Tibial nerve (tissue), 4 donors: Measurements from ENCODE around the gene FXYD7. TPM values are rescaled to one million over a fixed set of nuclear protein-coding genes. Genes with fewer than 3 reads are reported as not detected.
"Not testable (repeated sequence)": the region's sequence is repeated elsewhere in the genome, so short reads cannot be mapped to it uniquely, and the experiment has no call there.

Experiments
- DNase-seq, 2 donors: peaks; one replicate each; pipeline ENCODE4 v3.0.0-alpha.2; 2019; ENCODE audit warnings: low spot score in 2 of 2
- H3K27ac ChIP-seq, 4 donors: fragments of 200-600 bp; sonication (generic) in 3 of 4; one replicate each; pipeline ENCODE4 v1.5.1; 2017 to 2019; ENCODE audit warnings: mild to moderate bottlenecking in 1 of 4
- H3K27me3 ChIP-seq, 2 donors: fragments of 200-600 bp; sonication (generic) in 1 of 2; one replicate each; pipeline versions ENCODE4 v1.5.1 to v1.6.0; 2017 to 2019
- H3K36me3 ChIP-seq, 3 donors: fragments of 200-600 bp; sonication (generic); one replicate each; pipeline ENCODE4 v1.5.1; 2018 to 2019
- H3K4me1 ChIP-seq, 4 donors: fragments of 200-600 bp; sonication (generic) in 3 of 4; one replicate each; pipeline ENCODE4 v1.5.1; 2017 to 2019
- H3K4me3 ChIP-seq, 4 donors: fragments of 200-600 bp; sonication (generic) in 3 of 4; one replicate each; pipeline ENCODE4 v1.5.1; 2017 to 2019; ENCODE audit warnings: mild to moderate bottlenecking in 1 of 4, moderate library complexity in 1 of 4
- H3K9me3 ChIP-seq, 4 donors: fragments of 200-600 bp; sonication (generic) in 3 of 4; one replicate each; pipeline ENCODE4 v1.5.1; 2017 to 2019
- CTCF ChIP-seq, 5 experiments: fragments of 200-600 bp in 3 of 5; fragments of 450-650 bp in 2 of 5; sonication (generic) in 3 of 5; IDR thresholded peaks; one replicate each; pipeline ENCODE4 v1.5.1; 2016 to 2019; ENCODE audit warnings: antibody characterized with exemption in 5 of 5, mild to moderate bottlenecking in 3 of 5, moderate library complexity in 2 of 5
- EP300 ChIP-seq, 2 donors: sonication (generic); formaldehyde crosslinking; IDR thresholded peaks; one replicate each; pipeline ENCODE4 v1.6.1; 2017; ENCODE audit warnings: antibody characterized with exemption in 2 of 2, mild to moderate bottlenecking in 1 of 2
- POLR2A ChIP-seq, 2 donors: fragments of 450-650 bp; IDR thresholded peaks; one replicate each; pipeline ENCODE4 v1.6.1; 2017; ENCODE audit warnings: antibody characterized with exemption in 2 of 2, mild to moderate bottlenecking in 2 of 2, moderate library complexity in 2 of 2
- WGBS, 2 donors: methylation state at CpG; one replicate each; pipeline ENCODE4 v1.1.5; 2018; 5-methylcytosine and 5-hydroxymethylcytosine counted together
- small RNA-seq: library from RNA; depleted of rRNA; stranded (forward); fragments of <200 nt; gene quantifications from one replicate; pipeline ENCODE3, GENCODE V24; 2016
- total RNA-seq, 4 donors: library from RNA; depleted of rRNA; stranded (reverse); fragments of >200 nt; gene quantifications; one replicate each; pipeline ENCODE4 v1.1.0, GENCODE V29; 2016

Gene FXYD7
- total RNA-seq, 4 donors from 2014 or later = 2.5 to 5.9 (median 5.7) TPM; not detected in 1

- no peak overlapping the region for H3K4me3 ChIP-seq
- no peaks in the 10 kb centered on the region for H3K36me3 ChIP-seq
- no peaks in the 10 kb centered on the region for H3K4me1 ChIP-seq
- peaks cover 0 to 5% (median 0%) of the 10 kb centered on the region in 4 donors for H3K9me3 ChIP-seq
- 21 to 45% methylated on average over 2 of the region's 2 CpGs for WGBS, 2 donors
- no peak for DNase-seq
- no peak for TF ChIP-seq EP300 (IDR thresholded peaks at IDR 0.05)
- TF ChIP-seq CTCF (IDR thresholded peaks at IDR 0.05) = no peak
- TF ChIP-seq POLR2A (IDR thresholded peaks at IDR 0.05) = no peak
- H3K27me3 ChIP-seq = no peaks in the 10 kb centered on the region
- H3K27ac ChIP-seq = no peak overlapping the region
These were observed 52.8 kb downstream of the FXYD7 start for GRCh38 chr19:35195830-35196229.

DNA sequence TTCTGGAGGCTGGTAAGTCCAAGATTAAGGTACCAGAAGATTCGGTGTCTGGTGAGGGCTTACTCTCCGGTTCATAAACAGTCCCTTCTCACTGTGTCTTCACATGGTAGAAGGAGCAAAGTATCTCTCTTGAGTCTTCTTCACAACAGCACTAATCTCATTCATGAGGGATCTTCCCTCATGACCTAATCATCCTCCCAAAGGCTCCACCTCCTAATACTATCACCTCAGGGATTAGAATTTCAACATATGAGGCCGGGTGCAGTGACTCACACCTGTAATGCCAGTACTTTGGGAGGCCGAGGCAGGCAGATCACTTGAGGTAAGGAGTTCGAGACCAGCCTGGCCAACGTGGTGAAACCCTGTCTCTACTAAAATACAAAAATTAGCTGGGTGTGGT lies 53.8 kb downstream of the FXYD7 start:
- H3K4me3 ChIP-seq, H3K9me3 ChIP-seq, H3K27me3 ChIP-seq, H3K36me3 ChIP-seq, H3K27ac ChIP-seq, H3K4me1 ChIP-seq, DNase-seq: not testable (repeated sequence)
- 84 to 93% methylated on average over 6 of the region's 6 CpGs for WGBS, 2 donors

GRCh38 chr19:35199481-35199880 lies 56.4 kb downstream of the FXYD7 start:
- Histone ChIP-seq H3K36me3 (no peaks in the 10 kb centered on the region), H3K4me1 (no peaks in the 10 kb centered on the region), H3K9me3 (no peaks in the 10 kb centered on the region), H3K4me3 (no peak overlapping the region), H3K27ac (no peak overlapping the region), H3K27me3 (no peaks in the 10 kb centered on the region)
- no peak for TF ChIP-seq CTCF (IDR thresholded peaks at IDR 0.05)
- TF ChIP-seq EP300 (IDR thresholded peaks at IDR 0.05) = no peak
- DNase-seq = no peak
- WGBS, 2 donors = 72 to 79% methylated on average over 2 of the region's 2 CpGs

DNA sequence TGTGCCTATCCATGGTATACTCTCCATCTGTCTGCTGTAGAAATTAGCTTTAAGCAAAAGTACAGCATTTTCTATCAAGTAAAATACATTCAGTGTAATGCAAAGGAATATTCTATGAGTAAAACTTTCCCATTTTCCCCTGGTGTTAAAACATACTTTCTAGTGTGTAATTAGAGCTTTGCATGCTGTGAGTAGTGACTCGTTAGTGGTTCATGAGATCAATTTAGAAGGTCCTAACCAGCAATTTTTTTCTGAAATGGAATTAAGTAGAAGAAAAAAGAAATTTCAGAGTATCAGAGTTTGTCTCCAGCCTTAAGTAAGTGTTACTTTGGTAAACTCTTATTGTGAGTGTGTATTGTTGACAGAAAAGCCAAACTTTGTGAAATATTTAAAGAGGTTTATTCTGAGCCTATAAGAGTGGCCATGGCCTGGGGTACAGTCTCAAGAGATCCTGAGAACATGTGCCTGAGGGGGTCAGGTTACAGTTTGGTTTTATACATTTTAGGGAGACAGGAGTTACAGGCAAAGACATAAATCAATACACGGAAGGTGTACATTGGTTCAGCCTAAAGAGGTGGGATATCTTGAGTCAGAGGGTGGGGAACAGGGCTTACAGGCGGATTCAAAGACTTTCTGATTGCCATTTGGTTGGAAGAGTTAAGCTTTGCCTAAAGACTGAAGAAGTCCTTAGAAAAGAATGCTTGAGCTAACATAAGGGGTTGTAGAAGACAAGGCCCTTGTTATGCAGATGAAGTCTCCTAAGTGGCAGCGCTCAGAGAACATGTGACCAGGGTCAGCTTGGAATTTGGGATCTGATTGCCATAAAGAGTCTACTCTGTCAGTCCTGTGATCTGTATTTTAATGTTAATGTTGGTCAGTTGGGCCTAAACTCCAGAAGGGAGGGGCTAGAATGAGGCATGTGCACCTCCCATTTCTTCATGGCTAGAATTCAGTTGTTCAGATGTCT lies 60.0 kb downstream of the FXYD7 start:
- no peak for TF ChIP-seq CTCF (IDR thresholded peaks at IDR 0.05)
- Histone ChIP-seq H3K4me1 (peaks cover 0 to 14% (median 0%) of the 10 kb centered on the region in 4 donors), H3K36me3 (no peaks in the 10 kb centered on the region), H3K27me3 (no peaks in the 10 kb centered on the region), H3K4me3 (no peak overlapping the region), H3K9me3 (no peaks in the 10 kb centered on the region), H3K27ac (no peak overlapping the region)
- WGBS, 2 donors = 63 to 70% methylated on average over 4 of the region's 4 CpGs
- no peak for DNase-seq

Small RNAs within 50 kb of the gene (small RNA-seq; reads per million reads assigned to genes)
- not detected for gene AC020907.2

Other genes with a start within 250 kb of the FXYD7 start
- gene ZNF30, start 216.4 kb upstream of the FXYD7 start, total RNA-seq = 1 to 10 TPM; 1.2 to 4.3 (median 3.1) TPM
- gene ZNF792, start 179.0 kb upstream of the FXYD7 start, total RNA-seq = 1 to 10 TPM; 2.3 to 7.1 (median 5.5) TPM
- gene GRAMD1A, start 142.9 kb upstream of the FXYD7 start, total RNA-seq = 100 to 1,000 TPM in 1 of 4 donors, 10 to 100 TPM in 3; 53.1 to 108 (median 61.6) TPM
- 10 to 100 TPM; 12.8 to 26.7 (median 13.4) TPM for gene SCN1B, start 112.8 kb upstream of the FXYD7 start, total RNA-seq
- gene HPN, start 101.5 kb upstream of the FXYD7 start, total RNA-seq = 1 to 10 TPM in 3 of 4 donors, not detected in 1; 1.3 to 3.5 (median 1.8) TPM
- 10 to 100 TPM; 10.8 to 33.9 (median 16.6) TPM for gene FXYD3, start 27.4 kb upstream of the FXYD7 start, total RNA-seq
- 100 to 1,000 TPM; 207 to 323 (median 302) TPM for gene LGI4, start 8.2 kb upstream of the FXYD7 start, total RNA-seq
- 100 to 1,000 TPM in 1 of 4 donors, 10 to 100 TPM in 3; 72.9 to 193 (median 84.9) TPM for gene FXYD1, start 4.4 kb upstream of the FXYD7 start, total RNA-seq
- 10 to 100 TPM; 19.9 to 53.4 (median 37.5) TPM for gene FXYD5, start 11.5 kb downstream of the FXYD7 start, total RNA-seq
- gene FAM187B, start 85.5 kb downstream of the FXYD7 start, total RNA-seq = not detected
- gene LSR, start 105.7 kb downstream of the FXYD7 start, total RNA-seq = 10 to 100 TPM in 2 of 4 donors, 1 to 10 TPM in 2; 3.1 to 34.9 (median 19.1) TPM
- 100 to 1,000 TPM in 3 of 4 donors, 10 to 100 TPM in 1; 98.5 to 172 (median 128) TPM for gene USF2, start 125.7 kb downstream of the FXYD7 start, total RNA-seq
- 1 to 10 TPM in 1 of 4 donors, not detected in 3; 2.9 TPM for gene HAMP, start 139.3 kb downstream of the FXYD7 start, total RNA-seq
- 10 to 100 TPM; 31.8 to 49.6 (median 38.4) TPM for gene MAG, start 148.9 kb downstream of the FXYD7 start, total RNA-seq
- 10 to 100 TPM in 3 of 4 donors, 1 to 10 TPM in 1; 7.2 to 22.8 (median 13.4) TPM for gene CD22, start 185.9 kb downstream of the FXYD7 start, total RNA-seq
- gene FFAR1, start 204.6 kb downstream of the FXYD7 start, total RNA-seq = under 1 TPM in 1 of 4 donors, not detected in 3; 0.59 TPM
- under 1 TPM in 1 of 4 donors, not detected in 3; 0.87 TPM for gene FFAR3, start 215.2 kb downstream of the FXYD7 start, total RNA-seq
- not detected for gene GPR42, start 227.8 kb downstream of the FXYD7 start, total RNA-seq